ENCODE data around the gene CKMT2. TPM values are rescaled to one million over a fixed set of nuclear protein-coding genes. Genes with fewer than 3 reads are reported as not detected.

The CKMT2 gene
- total RNA-seq = 1 to 10 TPM in 5 of 6 donors, under 1 TPM in 1; 0.82 to 3.1 (median 1.9) TPM
- polyA plus RNA-seq = 1 to 10 TPM; 1.8 to 3.2 TPM

GRCh38 chr5:81233080-81233634, at the start of gene CKMT2:
Gene CKMT2, plus strand, starts transcription at chr5:81233322. Its CDS starts 17,811 bp downstream, at chr5:81251133.
- intact Hi-C loops (cut with DNase I) = no loop called here
- peak; percentile 74 to 91 (median 82) for DNase-seq
- Histone ChIP-seq H3K9me3 (no peaks in the 10 kb centered on the region), H3K4me3 (peak within 1 kb of the TSS in 3 of 4 donors; percentile 7 to 39 (median 30)), H3K4me1 (peaks cover 0 to 4% (median 0%) of the 10 kb centered on the region in 3 donors), H3K36me3 (no peaks in the 10 kb centered on the region), H3K27ac (peak within 1 kb of the TSS; percentile 17 to 47 (median 31)), H3K27me3 (no peaks in the 10 kb centered on the region)
- TF ChIP-seq, protein P1, sequence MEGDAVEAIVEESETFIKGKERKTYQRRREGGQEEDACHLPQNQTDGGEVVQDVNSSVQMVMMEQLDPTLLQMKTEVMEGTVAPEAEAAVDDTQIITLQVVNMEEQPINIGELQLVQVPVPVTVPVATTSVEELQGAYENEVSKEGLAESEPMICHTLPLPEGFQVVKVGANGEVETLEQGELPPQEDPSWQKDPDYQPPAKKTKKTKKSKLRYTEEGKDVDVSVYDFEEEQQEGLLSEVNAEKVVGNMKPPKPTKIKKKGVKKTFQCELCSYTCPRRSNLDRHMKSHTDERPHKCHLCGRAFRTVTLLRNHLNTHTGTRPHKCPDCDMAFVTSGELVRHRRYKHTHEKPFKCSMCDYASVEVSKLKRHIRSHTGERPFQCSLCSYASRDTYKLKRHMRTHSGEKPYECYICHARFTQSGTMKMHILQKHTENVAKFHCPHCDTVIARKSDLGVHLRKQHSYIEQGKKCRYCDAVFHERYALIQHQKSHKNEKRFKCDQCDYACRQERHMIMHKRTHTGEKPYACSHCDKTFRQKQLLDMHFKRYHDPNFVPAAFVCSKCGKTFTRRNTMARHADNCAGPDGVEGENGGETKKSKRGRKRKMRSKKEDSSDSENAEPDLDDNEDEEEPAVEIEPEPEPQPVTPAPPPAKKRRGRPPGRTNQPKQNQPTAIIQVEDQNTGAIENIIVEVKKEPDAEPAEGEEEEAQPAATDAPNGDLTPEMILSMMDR (IDR thresholded peaks at IDR 0.05) = no peak
- peak; percentile 93 to 98 (median 96) for ATAC-seq
- WGBS, 2 donors = 5 to 6% methylated on average over 28 of the region's 28 CpGs
- FAIRE-seq = no peak

DNA sequence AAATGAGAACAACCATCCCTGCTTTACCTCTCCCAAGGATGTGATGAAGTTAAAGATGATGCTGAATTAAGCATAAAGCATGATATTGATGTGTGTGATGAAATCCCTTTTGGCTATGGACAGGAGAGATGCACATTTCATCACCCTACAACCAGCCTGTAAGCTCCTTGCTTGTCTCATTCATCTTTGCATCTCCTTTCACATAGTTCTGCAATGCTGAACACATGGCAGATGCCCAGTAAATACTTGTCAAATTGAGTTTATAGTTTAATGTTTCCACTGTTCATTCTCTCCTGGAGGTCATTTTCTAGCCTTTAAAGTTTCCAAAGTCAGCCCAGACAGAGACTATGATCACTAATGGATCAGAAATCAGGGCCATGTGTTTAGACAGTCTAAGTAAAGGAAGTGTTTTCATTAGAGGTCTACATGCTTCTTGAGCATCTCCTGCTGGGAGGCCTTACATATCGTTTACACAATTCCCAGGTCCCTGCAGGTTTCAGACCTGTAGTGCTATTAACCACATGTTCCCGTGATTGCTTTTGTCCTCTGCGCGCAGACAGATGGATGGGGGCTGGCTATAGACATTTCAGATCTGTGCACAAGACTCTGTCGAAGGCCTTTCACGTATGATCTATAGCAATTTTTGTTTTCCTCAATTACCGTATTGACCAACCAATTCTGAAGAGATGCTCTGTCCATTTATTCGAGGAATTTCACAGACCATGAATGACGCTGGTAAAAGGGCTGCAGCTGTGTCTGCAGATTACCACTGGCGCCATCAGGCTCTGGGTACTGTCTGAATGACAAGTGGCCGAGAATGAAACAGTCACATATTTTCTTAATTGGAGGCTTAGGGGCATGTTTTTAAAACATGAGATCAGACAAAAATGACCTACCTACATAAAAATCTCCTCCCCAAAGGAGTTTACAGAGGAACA, 49.0 kb upstream of the CKMT2 start:
- FAIRE-seq = no peak
- Histone ChIP-seq H3K27ac (no peak overlapping the region), H3K36me3 (no peaks in the 10 kb centered on the region), H3K9me3 (no peaks in the 10 kb centered on the region), H3K4me1 (no peaks in the 10 kb centered on the region), H3K4me3 (no peak overlapping the region), H3K27me3 (no peaks in the 10 kb centered on the region)
- no peak for ATAC-seq
- no peak for DNase-seq
- WGBS, 2 donors = 80 to 83% methylated on average over 11 of the region's 11 CpGs
- TF ChIP-seq, protein P1 (IDR thresholded peaks at IDR 0.05) = no peak
- intact Hi-C loops (cut with DNase I) = no loop called here

- H3K36me3 ChIP-seq = no peaks in the 10 kb centered on the region
- no peaks in the 10 kb centered on the region for H3K27me3 ChIP-seq
- FAIRE-seq = no peak
- no peaks in the 10 kb centered on the region for H3K9me3 ChIP-seq
- H3K27ac ChIP-seq = no peak overlapping the region
- H3K4me1 ChIP-seq = no peaks in the 10 kb centered on the region
- TF ChIP-seq, protein P1 (IDR thresholded peaks at IDR 0.05) = no peak
- intact Hi-C loops (cut with DNase I) = no loop called here
- no peak for ATAC-seq
- 67 to 83% methylated on average over 6 of the region's 6 CpGs for WGBS, 2 donors
- DNase-seq = no peak
- no peak overlapping the region for H3K4me3 ChIP-seq
Observed at GRCh38 chr5:81184749-81185110, 48.4 kb upstream of the CKMT2 start.

- H3K4me3 ChIP-seq = no peak overlapping the region
- no peaks in the 10 kb centered on the region for H3K27me3 ChIP-seq
- intact Hi-C loops (cut with DNase I) = no loop called here
- H3K27ac ChIP-seq = no peak overlapping the region
- no peaks in the 10 kb centered on the region for H3K36me3 ChIP-seq
- H3K9me3 ChIP-seq = no peaks in the 10 kb centered on the region
- FAIRE-seq (no peak), DNase-seq (no peak), ATAC-seq (peak in 3 of 4 donors; percentile 41 to 55 (median 54))
- TF ChIP-seq, protein P1 (IDR thresholded peaks at IDR 0.05) = no peak
- H3K4me1 ChIP-seq = no peaks in the 10 kb centered on the region
- 16 to 23% methylated on average over 6 of the region's 6 CpGs for WGBS, 2 donors
Observed at GRCh38 chr5:81187885-81188284, 45.2 kb upstream of the CKMT2 start.
